Adrenal gland (tissue), 5 donors: Measurements from ENCODE around the gene SSC4D.

Source experiments
- POLR2A ChIP-seq, 2 donors: fragments of 450-650 bp; IDR thresholded peaks; one replicate each; pipeline ENCODE4 v1.6.1; 2017; ENCODE audit warnings: antibody characterized with exemption in 2 of 2, mild to moderate bottlenecking in 2 of 2, moderate library complexity in 1 of 2
- TF ChIP-seq, protein P1 (sequence below), 6 experiments: fragments of 450-650 bp in 4 of 6; fragments of 200-600 bp in 2 of 6; sonication (generic) in 1 of 6; IDR thresholded peaks; 1 replicate in 5 of 6; 2 replicates in 1 of 6; pipeline versions ENCODE4 v1.5.1 to v1.8.0; 2016 to 2021; ENCODE audit warnings: antibody characterized with exemption in 6 of 6, mild to moderate bottlenecking in 2 of 6, moderate library complexity in 1 of 6
- donor health status: DM: no; HTN: no; CAD: no.

- TF ChIP-seq, protein P1, sequence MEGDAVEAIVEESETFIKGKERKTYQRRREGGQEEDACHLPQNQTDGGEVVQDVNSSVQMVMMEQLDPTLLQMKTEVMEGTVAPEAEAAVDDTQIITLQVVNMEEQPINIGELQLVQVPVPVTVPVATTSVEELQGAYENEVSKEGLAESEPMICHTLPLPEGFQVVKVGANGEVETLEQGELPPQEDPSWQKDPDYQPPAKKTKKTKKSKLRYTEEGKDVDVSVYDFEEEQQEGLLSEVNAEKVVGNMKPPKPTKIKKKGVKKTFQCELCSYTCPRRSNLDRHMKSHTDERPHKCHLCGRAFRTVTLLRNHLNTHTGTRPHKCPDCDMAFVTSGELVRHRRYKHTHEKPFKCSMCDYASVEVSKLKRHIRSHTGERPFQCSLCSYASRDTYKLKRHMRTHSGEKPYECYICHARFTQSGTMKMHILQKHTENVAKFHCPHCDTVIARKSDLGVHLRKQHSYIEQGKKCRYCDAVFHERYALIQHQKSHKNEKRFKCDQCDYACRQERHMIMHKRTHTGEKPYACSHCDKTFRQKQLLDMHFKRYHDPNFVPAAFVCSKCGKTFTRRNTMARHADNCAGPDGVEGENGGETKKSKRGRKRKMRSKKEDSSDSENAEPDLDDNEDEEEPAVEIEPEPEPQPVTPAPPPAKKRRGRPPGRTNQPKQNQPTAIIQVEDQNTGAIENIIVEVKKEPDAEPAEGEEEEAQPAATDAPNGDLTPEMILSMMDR (IDR thresholded peaks at IDR 0.05): no peak
- TF ChIP-seq POLR2A (IDR thresholded peaks at IDR 0.05): no peak
Measured at GRCh38 chr7:76403780-76404494, 5.6 kb downstream of the SSC4D start.
